NCI-H187 treated with DMSO at 0.1 percent for 48 hours (cell line): ENCODE measurements around the gene AIF1.
"Not testable (repeated sequence)": the region's sequence is repeated elsewhere in the genome, so short reads cannot be mapped to it uniquely, and the experiment has no call there.

Source experiments
- DNase-seq: peaks from one replicate; lab custom pipeline; 2025; lab: John Stamatoyannopoulos, UW

The AIF1 gene

GRCh38 chr6:31580807-31581433 is 34.1 kb upstream of the AIF1 start:
- no peak for DNase-seq

GRCh38 chr6:31581434-31582229 is 33.4 kb upstream of the AIF1 start:
- no peak for DNase-seq

GRCh38 chr6:31582230-31582643 is 32.8 kb upstream of the AIF1 start, which contains the start of gene LTB:
Gene LTB (minus strand): TSS chr6:31582424. CDS start chr6:31582417, 7 bp downstream.
- DNase-seq = no peak

- no peak for DNase-seq
These were observed 29.5 kb upstream of the AIF1 start for GRCh38 chr6:31585491-31585890.

- DNase-seq = no peak
These were observed 29.0 kb upstream of the AIF1 start, which contains the start of gene LST1 for GRCh38 chr6:31586008-31586407. Gene LST1 (plus strand): TSS chr6:31586277. CDS start chr6:31587300, 1,023 bp downstream.

- no peak for DNase-seq
These were observed 28.3 kb upstream of the AIF1 start for GRCh38 chr6:31586599-31587281.

- DNase-seq = no peak
These were observed 26.9 kb upstream of the AIF1 start for GRCh38 chr6:31587791-31588777.

- no peak for DNase-seq
These were observed 26.0 kb upstream of the AIF1 start for GRCh38 chr6:31588871-31589650.

GRCh38 chr6:31590691-31591090 is 24.3 kb upstream of the AIF1 start:
- not testable (repeated sequence) for DNase-seq

GRCh38 chr6:31592396-31592771 is 22.6 kb upstream of the AIF1 start:
- DNase-seq = no peak

GRCh38 chr6:31597006-31597405 is 18.0 kb upstream of the AIF1 start:
- DNase-seq = no peak

GRCh38 chr6:31607317-31607716 is 7.7 kb upstream of the AIF1 start:
- no peak for DNase-seq

GRCh38 chr6:31609519-31610406 is 5.3 kb upstream of the AIF1 start:
- no peak for DNase-seq

- DNase-seq = no peak
These were observed 4.1 kb upstream of the AIF1 start for GRCh38 chr6:31610968-31611367.

GRCh38 chr6:31614075-31614619 is 887 bp upstream of the AIF1 start:
- DNase-seq = no peak

- DNase-seq = no peak
These were observed 714 bp downstream of the AIF1 start for GRCh38 chr6:31615748-31616147.

GRCh38 chr6:31617010-31617409 is 2.0 kb downstream of the AIF1 start:
- DNase-seq = no peak

GRCh38 chr6:31619805-31620585 is 5.0 kb downstream of the AIF1 start:
- DNase-seq = peak; percentile 89
